Measurements from ENCODE around the gene GXYLT2. TPM values are rescaled to one million over a fixed set of nuclear protein-coding genes. Genes with fewer than 3 reads are reported as not detected.
"Not testable (repeated sequence)": the region's sequence is repeated elsewhere in the genome, so short reads cannot be mapped to it uniquely, and the experiment has no call there.

GXYLT2 gene
- total RNA-seq, 3 donors from 2014 or later (not counting 1 experiment from before 2014, with no cell fraction given): not detected

- no peak for TF ChIP-seq CTCF (IDR thresholded peaks at IDR 0.05)
- DNase-seq (no peak), ATAC-seq (no peak)
- H3K36me3 Mint-ChIP-seq: no peaks in the 10 kb centered on the region
- Histone ChIP-seq H3K9me3 (ENCODE audit: control insufficient read depth, insufficient read depth, low read length) (no peaks in the 10 kb centered on the region), H3K4me3 (ENCODE audit: low read length) (no peak overlapping the region), H3K27me3 (ENCODE audit: control insufficient read depth, insufficient read depth, low read length) (no peaks in the 10 kb centered on the region), H3K36me3 (ENCODE audit: control insufficient read depth, insufficient read depth, low read length) (no peaks in the 10 kb centered on the region), H3K4me1 (ENCODE audit: control insufficient read depth, insufficient read depth, low read length) (no peaks in the 10 kb centered on the region), H3K27ac (ENCODE audit: low read length) (no peak overlapping the region)
- WGBS (ENCODE audit: insufficient coverage): 95% methylated on average over 8 of the region's 8 CpGs
- peaks cover 9% of the 10 kb centered on the region in 2 donors for H3K27me3 Mint-ChIP-seq (ENCODE audit: low read depth in 2 of 2)
- no peaks in the 10 kb centered on the region for H3K4me1 Mint-ChIP-seq
- H3K9me3 Mint-ChIP-seq: no peaks in the 10 kb centered on the region
- intact Hi-C loops (cut with micrococcal nuclease): no loop called here
- no peak overlapping the region for H3K4me3 Mint-ChIP-seq
- H3K27ac Mint-ChIP-seq: no peak overlapping the region
Measured at GRCh38 chr3:72919520-72919919, 31.7 kb downstream of the GXYLT2 start.

GRCh38 chr3:72924055-72924454, 36.2 kb downstream of the GXYLT2 start:
- ATAC-seq: no peak
- no peaks in the 10 kb centered on the region for H3K36me3 Mint-ChIP-seq
- intact Hi-C loops (cut with micrococcal nuclease): no loop called here
- 85% methylated on average over 3 of the region's 3 CpGs for WGBS (ENCODE audit: insufficient coverage)
- no peak overlapping the region for H3K4me3 Mint-ChIP-seq
- Histone ChIP-seq H3K27me3 (ENCODE audit: control insufficient read depth, insufficient read depth, low read length) (no peaks in the 10 kb centered on the region), H3K27ac (ENCODE audit: low read length) (no peak overlapping the region), H3K9me3 (ENCODE audit: control insufficient read depth, insufficient read depth, low read length) (peaks cover 7% of the 10 kb centered on the region), H3K36me3 (ENCODE audit: control insufficient read depth, insufficient read depth, low read length) (no peaks in the 10 kb centered on the region), H3K4me1 (ENCODE audit: control insufficient read depth, insufficient read depth, low read length) (no peaks in the 10 kb centered on the region), H3K4me3 (ENCODE audit: low read length) (no peak overlapping the region)
- no peak for TF ChIP-seq CTCF (IDR thresholded peaks at IDR 0.05)
- no peaks in the 10 kb centered on the region for H3K9me3 Mint-ChIP-seq
- H3K27me3 Mint-ChIP-seq (ENCODE audit: low read depth in 2 of 2): peaks cover 4 to 21% of the 10 kb centered on the region in 2 donors
- no peak overlapping the region for H3K27ac Mint-ChIP-seq
- DNase-seq: peak in 1 of 2 donors; percentile 6
- no peaks in the 10 kb centered on the region for H3K4me1 Mint-ChIP-seq

GRCh38 chr3:72928781-72929735, 41.2 kb downstream of the GXYLT2 start:
- H3K27me3 Mint-ChIP-seq (ENCODE audit: low read depth in 2 of 2): peaks cover 3 to 17% of the 10 kb centered on the region in 2 donors
- H3K4me3 Mint-ChIP-seq; H3K9me3 Mint-ChIP-seq; H3K27ac ChIP-seq (ENCODE audit: low read length); H3K4me1 Mint-ChIP-seq; H3K36me3 Mint-ChIP-seq; H3K4me1 ChIP-seq (ENCODE audit: control insufficient read depth, insufficient read depth, low read length); H3K36me3 ChIP-seq (ENCODE audit: control insufficient read depth, insufficient read depth, low read length); ATAC-seq; H3K27ac Mint-ChIP-seq; DNase-seq; H3K9me3 ChIP-seq (ENCODE audit: control insufficient read depth, insufficient read depth, low read length); H3K27me3 ChIP-seq (ENCODE audit: control insufficient read depth, insufficient read depth, low read length); H3K4me3 ChIP-seq (ENCODE audit: low read length); intact Hi-C loops (cut with micrococcal nuclease): not testable (repeated sequence)
- 85% methylated on average over 49 of the region's 51 CpGs for WGBS (ENCODE audit: insufficient coverage)

GRCh38 chr3:72930754-72931153, 42.9 kb downstream of the GXYLT2 start:
- no peak overlapping the region for H3K27ac ChIP-seq (ENCODE audit: low read length)
- intact Hi-C loops (cut with micrococcal nuclease): no loop called here
- 89% methylated on average over 3 of the region's 4 CpGs for WGBS (ENCODE audit: insufficient coverage)

More at GRCh38 chr3:72930754-72931153, 42.9 kb downstream of the GXYLT2 start:
- Mint-ChIP-seq H3K27me3 (ENCODE audit: low read depth in 2 of 2) (peaks cover 5 to 31% of the 10 kb centered on the region in 2 donors), H3K27ac (no peak overlapping the region), H3K36me3 (no peaks in the 10 kb centered on the region), H3K4me3 (no peak overlapping the region), H3K9me3 (no peaks in the 10 kb centered on the region), H3K4me1 (no peaks in the 10 kb centered on the region)
- TF ChIP-seq CTCF (IDR thresholded peaks at IDR 0.05): no peak
- H3K4me3 ChIP-seq (ENCODE audit: low read length): no peak overlapping the region
- no peaks in the 10 kb centered on the region for H3K27me3 ChIP-seq (ENCODE audit: control insufficient read depth, insufficient read depth, low read length)
- ATAC-seq (no peak), DNase-seq (no peak)
- H3K4me1 ChIP-seq (ENCODE audit: control insufficient read depth, insufficient read depth, low read length): no peaks in the 10 kb centered on the region
- H3K36me3 ChIP-seq (ENCODE audit: control insufficient read depth, insufficient read depth, low read length): no peaks in the 10 kb centered on the region
- H3K9me3 ChIP-seq (ENCODE audit: control insufficient read depth, insufficient read depth, low read length): peaks cover 7% of the 10 kb centered on the region
